Measurements from ENCODE around the gene IL1RAPL1. TPM values are rescaled to one million over a fixed set of nuclear protein-coding genes. Genes with fewer than 3 reads are reported as not detected.

IL1RAPL1 gene
- polyA plus RNA-seq, 1 donor from 2014 or later = not detected

DNA sequence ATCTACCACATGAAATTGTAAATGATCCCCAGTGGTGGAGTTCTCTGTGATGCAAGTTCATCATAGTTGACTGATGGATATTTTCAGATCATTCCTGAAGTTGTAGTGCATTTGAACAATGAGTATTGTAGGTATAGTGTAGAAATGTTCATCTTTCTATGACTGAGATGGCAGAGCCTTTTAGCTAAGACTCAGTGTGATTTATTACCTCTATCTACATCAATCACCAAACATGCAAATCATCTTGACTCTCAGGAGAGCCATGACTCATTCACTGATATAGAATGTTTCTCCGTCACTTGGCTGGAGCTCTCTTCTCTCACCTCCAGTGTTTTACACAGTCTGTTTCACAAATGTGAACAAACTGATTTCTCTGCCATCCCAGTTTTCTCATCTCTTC lies 392.6 kb downstream of the IL1RAPL1 start:
- no peaks in the 10 kb centered on the region for H3K36me3 ChIP-seq (ENCODE audit: insufficient read depth, low read length)
- H3K4me3 ChIP-seq (ENCODE audit: low read length) = no peak overlapping the region
- no peak overlapping the region for H2AFZ ChIP-seq (ENCODE audit: low read depth, low read length)
- H3K27me3 ChIP-seq (ENCODE audit: insufficient read depth, low read depth, low read length) = no peaks in the 10 kb centered on the region
- H3K9me3 ChIP-seq (ENCODE audit: low read length) = no peaks in the 10 kb centered on the region
- TF ChIP-seq SMC3 (conservative IDR thresholded peaks at IDR 0.05; ENCODE audit: poor library complexity) = no peak
- TF ChIP-seq, protein P1, sequence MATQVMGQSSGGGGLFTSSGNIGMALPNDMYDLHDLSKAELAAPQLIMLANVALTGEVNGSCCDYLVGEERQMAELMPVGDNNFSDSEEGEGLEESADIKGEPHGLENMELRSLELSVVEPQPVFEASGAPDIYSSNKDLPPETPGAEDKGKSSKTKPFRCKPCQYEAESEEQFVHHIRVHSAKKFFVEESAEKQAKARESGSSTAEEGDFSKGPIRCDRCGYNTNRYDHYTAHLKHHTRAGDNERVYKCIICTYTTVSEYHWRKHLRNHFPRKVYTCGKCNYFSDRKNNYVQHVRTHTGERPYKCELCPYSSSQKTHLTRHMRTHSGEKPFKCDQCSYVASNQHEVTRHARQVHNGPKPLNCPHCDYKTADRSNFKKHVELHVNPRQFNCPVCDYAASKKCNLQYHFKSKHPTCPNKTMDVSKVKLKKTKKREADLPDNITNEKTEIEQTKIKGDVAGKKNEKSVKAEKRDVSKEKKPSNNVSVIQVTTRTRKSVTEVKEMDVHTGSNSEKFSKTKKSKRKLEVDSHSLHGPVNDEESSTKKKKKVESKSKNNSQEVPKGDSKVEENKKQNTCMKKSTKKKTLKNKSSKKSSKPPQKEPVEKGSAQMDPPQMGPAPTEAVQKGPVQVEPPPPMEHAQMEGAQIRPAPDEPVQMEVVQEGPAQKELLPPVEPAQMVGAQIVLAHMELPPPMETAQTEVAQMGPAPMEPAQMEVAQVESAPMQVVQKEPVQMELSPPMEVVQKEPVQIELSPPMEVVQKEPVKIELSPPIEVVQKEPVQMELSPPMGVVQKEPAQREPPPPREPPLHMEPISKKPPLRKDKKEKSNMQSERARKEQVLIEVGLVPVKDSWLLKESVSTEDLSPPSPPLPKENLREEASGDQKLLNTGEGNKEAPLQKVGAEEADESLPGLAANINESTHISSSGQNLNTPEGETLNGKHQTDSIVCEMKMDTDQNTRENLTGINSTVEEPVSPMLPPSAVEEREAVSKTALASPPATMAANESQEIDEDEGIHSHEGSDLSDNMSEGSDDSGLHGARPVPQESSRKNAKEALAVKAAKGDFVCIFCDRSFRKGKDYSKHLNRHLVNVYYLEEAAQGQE (IDR thresholded peaks at IDR 0.05; ENCODE audit: borderline replicate concordance) = no peak
- TF ChIP-seq, protein P2, sequence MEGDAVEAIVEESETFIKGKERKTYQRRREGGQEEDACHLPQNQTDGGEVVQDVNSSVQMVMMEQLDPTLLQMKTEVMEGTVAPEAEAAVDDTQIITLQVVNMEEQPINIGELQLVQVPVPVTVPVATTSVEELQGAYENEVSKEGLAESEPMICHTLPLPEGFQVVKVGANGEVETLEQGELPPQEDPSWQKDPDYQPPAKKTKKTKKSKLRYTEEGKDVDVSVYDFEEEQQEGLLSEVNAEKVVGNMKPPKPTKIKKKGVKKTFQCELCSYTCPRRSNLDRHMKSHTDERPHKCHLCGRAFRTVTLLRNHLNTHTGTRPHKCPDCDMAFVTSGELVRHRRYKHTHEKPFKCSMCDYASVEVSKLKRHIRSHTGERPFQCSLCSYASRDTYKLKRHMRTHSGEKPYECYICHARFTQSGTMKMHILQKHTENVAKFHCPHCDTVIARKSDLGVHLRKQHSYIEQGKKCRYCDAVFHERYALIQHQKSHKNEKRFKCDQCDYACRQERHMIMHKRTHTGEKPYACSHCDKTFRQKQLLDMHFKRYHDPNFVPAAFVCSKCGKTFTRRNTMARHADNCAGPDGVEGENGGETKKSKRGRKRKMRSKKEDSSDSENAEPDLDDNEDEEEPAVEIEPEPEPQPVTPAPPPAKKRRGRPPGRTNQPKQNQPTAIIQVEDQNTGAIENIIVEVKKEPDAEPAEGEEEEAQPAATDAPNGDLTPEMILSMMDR (IDR thresholded peaks at IDR 0.05; ENCODE audit: poor library complexity, severe bottlenecking) = no peak
- TF ChIP-seq POLR2AphosphoS5 (IDR thresholded peaks at IDR 0.05) = peak; percentile 22
- TF ChIP-seq EP300 (conservative IDR thresholded peaks at IDR 0.05; ENCODE audit: poor library complexity, severe bottlenecking) = peak; percentile 42
- H3F3A ChIP-seq (ENCODE audit: insufficient read depth, low read length, poor library complexity, severe bottlenecking) = no peaks in the 10 kb centered on the region
- no peaks in the 10 kb centered on the region for H3K79me2 ChIP-seq (replicated peaks; ENCODE audit: insufficient read depth, low read length)
- H3K4me2 ChIP-seq (ENCODE audit: low read length) = no peak overlapping the region
- no peak overlapping the region for H3K27ac ChIP-seq (ENCODE audit: low read length)
- H4K20me1 ChIP-seq (ENCODE audit: insufficient read depth) = no peaks in the 10 kb centered on the region
- H3K9ac ChIP-seq (ENCODE audit: low read length) = no peak overlapping the region
- H3K9me2 ChIP-seq (ENCODE audit: insufficient read depth, low read length) = no peaks in the 10 kb centered on the region

DNA sequence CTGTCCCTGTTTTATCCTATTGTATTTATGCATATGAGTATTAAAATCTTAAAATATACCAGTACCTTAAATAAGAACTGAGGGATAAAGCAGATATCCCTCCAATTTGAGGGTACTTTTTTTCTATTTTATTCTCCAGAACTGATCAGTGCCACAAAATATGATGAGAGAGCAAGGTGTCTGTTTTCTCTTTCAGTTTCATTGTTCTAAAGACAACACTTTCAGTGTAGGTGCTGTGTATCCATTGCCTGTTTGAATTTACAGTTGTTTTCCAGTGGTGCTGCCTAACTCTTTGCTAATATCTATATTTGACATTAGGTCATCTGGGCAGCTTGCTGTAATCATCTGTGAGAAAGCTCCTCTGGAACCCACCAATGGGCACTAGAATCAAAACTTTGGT lies 394.7 kb downstream of the IL1RAPL1 start:
- H3K36me3 ChIP-seq (ENCODE audit: insufficient read depth, low read length) = no peaks in the 10 kb centered on the region
- no peaks in the 10 kb centered on the region for H4K20me1 ChIP-seq (ENCODE audit: insufficient read depth)
- H3F3A ChIP-seq (ENCODE audit: insufficient read depth, low read length, poor library complexity, severe bottlenecking) = no peaks in the 10 kb centered on the region
- TF ChIP-seq SMC3 (conservative IDR thresholded peaks at IDR 0.05; ENCODE audit: poor library complexity) (no peak), EP300 (conservative IDR thresholded peaks at IDR 0.05; ENCODE audit: poor library complexity, severe bottlenecking) (no peak), EZH2 (IDR thresholded peaks at IDR 0.05; ENCODE audit: borderline replicate concordance, insufficient read depth, low read length, poor library complexity, severe bottlenecking) (no peak), MXI1 (conservative IDR thresholded peaks at IDR 0.05; ENCODE audit: poor library complexity, severe bottlenecking) (no peak), TAF1 (IDR thresholded peaks at IDR 0.05; ENCODE audit: low read depth) (no peak)
- TF ChIP-seq, protein P2 (IDR thresholded peaks at IDR 0.05; ENCODE audit: poor library complexity, severe bottlenecking) = no peak
- no peak overlapping the region for H3K4me2 ChIP-seq (ENCODE audit: low read length)
- no peaks in the 10 kb centered on the region for H3K79me2 ChIP-seq (replicated peaks; ENCODE audit: insufficient read depth, low read length)
- H2AFZ ChIP-seq (ENCODE audit: low read depth, low read length) = no peak overlapping the region
- H3K9me2 ChIP-seq (ENCODE audit: insufficient read depth, low read length) = no peaks in the 10 kb centered on the region
- H3K4me3 ChIP-seq (ENCODE audit: low read length) = no peak overlapping the region
- no peak overlapping the region for H3K27ac ChIP-seq (ENCODE audit: low read length)
- H3K9ac ChIP-seq (ENCODE audit: low read length) = no peak overlapping the region
- H3K9me3 ChIP-seq (ENCODE audit: low read length) = no peaks in the 10 kb centered on the region
- no peaks in the 10 kb centered on the region for H3K27me3 ChIP-seq (ENCODE audit: insufficient read depth, low read depth, low read length)
